Stimulated activated CD4-positive, alpha-beta T cell treated with anti-CD3 and anti-CD28 coated beads, Interleukin-12 subunit alpha, Interleukin-12 subunit beta, amount 100 ng/mL, for 4 hours (primary cell): Measurements from ENCODE around the gene KCNA5.

Source experiments
- DNase-seq: peaks from one replicate; pipeline ENCODE4 v3.0.0-alpha.2; 2020

KCNA5 gene

DNA sequence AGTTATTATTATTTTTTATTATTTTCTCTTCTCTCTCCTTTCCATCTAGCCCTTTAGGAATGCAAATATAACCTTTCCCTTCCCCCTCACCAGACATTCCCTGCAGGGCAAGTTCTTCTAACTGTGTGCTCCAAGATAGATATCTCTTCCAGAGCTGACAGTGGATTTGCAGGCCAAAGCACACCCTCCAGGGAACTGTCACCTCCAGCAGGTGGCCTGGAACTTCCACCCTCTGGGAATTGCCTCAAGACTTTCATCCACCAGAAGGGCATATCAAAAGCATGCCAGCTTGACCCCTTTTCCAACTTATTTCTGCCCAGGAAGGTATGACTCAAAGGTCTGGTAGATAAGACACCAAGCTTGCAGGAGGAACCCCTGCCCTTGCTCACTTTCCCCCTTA lies 13.6 kb upstream of the KCNA5 start:
- DNase-seq = no peak

DNA sequence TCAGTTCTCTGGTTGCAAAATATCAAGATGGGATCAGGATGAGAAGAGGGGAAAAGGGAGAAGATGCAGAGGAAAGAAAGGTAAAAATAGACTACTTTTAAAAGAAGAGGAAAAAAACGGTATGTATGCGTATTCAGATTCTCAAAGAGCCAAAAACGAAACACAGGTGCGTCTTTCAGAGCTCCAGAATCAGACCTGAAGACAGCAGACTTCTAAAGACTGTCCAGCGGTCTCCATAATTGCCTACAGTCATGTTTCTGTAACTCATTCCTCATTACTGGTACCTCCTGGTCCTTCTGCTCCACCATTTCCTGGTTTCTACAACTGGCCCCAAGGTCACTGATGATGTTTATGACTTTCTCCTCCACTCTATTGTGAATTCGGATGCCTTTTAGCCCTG lies 12.4 kb upstream of the KCNA5 start:
- DNase-seq = no peak

DNA sequence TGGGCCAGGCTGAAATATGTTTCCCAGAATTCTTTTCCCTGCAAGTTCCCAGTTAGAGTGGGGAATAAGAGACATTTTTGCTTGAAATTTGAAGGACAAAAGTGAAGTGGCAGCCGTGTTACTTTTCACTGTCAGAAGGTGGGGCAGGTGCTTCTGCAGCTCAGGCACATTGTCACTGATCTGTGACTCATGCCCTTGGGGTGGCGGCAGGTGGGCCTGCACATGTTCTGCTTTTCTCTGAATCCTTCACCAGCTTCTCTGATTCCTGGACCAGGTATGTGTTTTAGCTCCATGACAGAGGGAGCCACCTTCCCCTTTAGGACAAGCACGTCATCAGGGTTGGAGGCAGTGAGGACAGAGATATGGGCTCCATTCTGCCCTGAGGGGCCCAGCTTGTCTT lies 11.7 kb upstream of the KCNA5 start:
- no peak for DNase-seq

- DNase-seq = no peak
These were observed 10.9 kb upstream of the KCNA5 start for GRCh38 chr12:5032821-5033220.

GRCh38 chr12:5033883-5034282 lies 9.8 kb upstream of the KCNA5 start:
- no peak for DNase-seq

- no peak for DNase-seq
These were observed 9.1 kb upstream of the KCNA5 start for GRCh38 chr12:5034603-5035002.

DNA sequence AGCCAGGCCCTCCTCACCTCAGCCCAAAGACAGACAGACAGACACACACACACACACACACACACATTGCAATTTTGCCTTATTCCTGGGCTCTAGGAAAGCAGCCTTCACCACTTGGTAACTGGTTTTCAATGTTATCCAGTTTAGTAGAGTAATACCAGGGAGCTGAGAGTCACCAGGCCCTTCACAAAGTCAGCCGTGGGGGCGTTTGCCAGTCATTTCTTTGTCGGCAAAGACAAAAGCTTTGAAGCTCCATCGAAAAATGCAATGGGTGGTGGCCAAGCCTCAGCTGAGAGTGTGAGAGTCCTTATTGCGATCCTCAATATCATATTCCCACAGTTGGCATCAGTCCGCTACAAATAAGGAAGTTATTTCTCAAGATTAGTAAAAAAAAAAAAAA lies 8.1 kb upstream of the KCNA5 start:
- DNase-seq = no peak

GRCh38 chr12:5036031-5036430 lies 7.6 kb upstream of the KCNA5 start:
- no peak for DNase-seq

DNA sequence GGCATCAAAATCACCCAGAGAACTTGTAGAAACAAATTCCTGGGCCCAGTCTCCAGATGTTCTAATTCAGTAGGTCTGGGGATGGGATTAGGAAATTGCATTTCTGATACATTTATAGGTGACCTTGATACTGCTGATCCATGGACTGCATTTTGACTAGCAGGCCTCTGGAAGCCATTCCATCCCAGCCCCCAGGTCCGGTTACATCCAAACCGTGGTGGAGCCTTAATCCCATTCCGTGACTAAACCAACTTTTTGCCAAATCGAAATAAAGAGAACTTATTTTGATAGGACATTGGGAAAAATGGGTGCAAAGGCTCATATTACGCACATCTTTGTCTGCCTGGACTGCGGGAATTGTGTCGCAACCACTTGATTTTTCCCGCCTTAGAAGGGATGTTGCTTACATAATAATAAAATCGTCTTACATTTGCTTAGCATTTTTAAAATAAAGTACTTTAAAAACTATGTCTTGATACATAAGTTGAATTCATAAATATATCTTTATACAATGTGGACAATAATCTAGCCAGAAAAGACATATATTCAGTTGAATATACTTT lies 5.8 kb upstream of the KCNA5 start:
- DNase-seq = no peak

- DNase-seq = no peak
These were observed 4.8 kb upstream of the KCNA5 start for GRCh38 chr12:5038781-5039311.

DNA sequence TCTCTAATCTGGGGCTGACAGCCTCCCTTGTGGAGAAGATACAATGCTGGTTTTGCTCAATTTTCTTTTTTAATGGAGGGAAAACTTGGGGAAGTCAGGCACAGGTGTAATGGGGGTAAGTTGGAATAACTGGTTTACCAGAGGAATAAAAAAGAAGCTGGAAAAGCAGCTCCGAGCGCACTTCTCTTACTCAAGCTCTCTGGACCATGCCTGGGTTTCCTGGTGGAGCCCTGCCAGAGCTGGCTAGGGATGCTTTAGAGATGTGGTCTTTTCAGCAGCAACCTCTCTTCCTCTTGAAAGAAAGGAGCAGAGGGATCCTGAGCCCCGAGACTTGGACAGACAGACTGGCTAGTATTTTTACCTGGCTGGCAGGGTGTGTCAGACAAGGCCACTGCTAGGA lies 3.9 kb upstream of the KCNA5 start:
- DNase-seq = no peak

GRCh38 chr12:5040368-5040767 lies 3.3 kb upstream of the KCNA5 start:
- DNase-seq = no peak

GRCh38 chr12:5044420-5045295 lies 979 bp downstream of the KCNA5 start:
- no peak for DNase-seq

DNA sequence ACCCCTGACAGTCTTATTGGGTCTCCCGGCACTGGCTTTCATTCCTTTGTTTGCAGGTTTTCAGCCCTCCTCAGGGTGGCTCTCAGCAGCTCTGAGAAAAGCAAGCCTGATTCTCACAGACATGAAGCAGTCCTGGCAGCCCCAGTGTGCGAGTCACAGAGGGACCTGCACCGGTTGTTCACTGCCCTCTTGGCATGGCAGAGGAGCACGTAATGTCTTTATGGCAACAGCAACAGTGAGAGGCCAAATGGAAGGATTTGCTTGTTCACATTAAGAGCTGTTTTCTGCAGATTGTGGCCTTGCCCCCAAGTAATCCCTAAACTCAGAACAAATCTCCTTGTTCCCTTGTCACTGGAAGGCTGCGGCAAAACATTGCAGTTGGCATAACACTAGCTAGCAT lies 3.4 kb downstream of the KCNA5 start:
- no peak for DNase-seq

GRCh38 chr12:5047729-5048128 lies 4.0 kb downstream of the KCNA5 start:
- no peak for DNase-seq

DNA sequence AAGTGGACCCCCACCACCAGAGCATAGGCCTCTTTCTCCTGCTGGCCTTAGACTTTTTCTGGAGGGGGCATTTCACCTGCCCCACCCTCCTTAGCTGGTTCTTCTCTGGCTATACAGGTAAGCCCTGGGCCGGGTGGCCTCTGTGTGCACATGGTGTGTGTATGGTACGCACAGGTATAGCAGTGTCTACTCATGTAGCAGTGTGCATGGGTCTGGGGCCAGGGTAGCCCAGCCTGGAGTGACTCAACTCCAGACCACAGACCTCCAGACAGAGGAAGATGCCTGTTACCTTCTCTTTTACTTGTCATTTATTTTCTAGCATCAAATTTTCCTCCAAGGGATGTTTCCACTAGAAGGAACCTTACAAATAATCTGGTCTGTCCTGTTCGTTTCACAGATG lies 6.9 kb downstream of the KCNA5 start:
- no peak for DNase-seq

DNA sequence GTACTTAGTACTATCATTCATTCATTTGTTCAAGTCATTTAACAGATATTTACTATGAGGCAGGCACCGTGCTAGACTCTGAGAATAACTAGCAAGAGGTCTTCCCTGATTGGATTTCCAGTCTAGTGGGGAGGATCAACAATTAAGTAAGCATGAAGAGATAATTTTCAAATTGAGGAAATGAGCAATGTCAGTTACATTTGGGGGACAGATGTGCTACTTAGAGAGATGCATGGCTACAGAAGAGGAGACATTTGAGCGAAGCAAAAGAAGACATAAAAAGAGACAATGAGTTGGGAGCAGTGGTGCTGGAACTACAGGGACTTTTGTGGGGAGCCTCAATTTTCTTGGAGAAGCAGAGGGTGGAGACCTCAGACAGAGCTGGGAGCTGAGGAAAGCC lies 7.7 kb downstream of the KCNA5 start:
- DNase-seq = no peak

DNA sequence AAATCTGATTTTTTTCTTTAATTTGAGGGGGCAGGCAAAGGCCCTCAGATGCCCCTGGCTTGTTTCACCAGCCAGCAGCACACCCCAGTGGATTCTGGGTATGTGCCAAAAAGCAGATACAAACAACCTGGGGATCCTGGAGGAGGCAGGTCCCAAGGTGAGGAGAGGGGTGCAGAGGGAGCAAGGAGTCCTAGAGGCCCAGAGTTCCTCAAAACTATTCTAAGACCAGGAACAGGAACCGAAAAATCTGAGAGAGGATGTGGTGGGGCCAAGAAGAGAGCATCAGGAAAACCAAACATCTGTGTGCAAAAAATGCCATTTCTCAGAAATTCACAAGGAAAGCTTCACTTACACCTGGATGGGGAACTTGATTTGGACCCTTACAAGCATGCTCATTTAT lies 8.2 kb downstream of the KCNA5 start:
- DNase-seq = no peak

GRCh38 chr12:5052348-5052747 lies 8.7 kb downstream of the KCNA5 start:
- no peak for DNase-seq

GRCh38 chr12:5059358-5059757 lies 15.7 kb downstream of the KCNA5 start:
- DNase-seq = no peak

- no peak for DNase-seq
These were observed 17.3 kb downstream of the KCNA5 start for GRCh38 chr12:5060958-5061357.

GRCh38 chr12:5063149-5063548 lies 19.5 kb downstream of the KCNA5 start:
- no peak for DNase-seq

DNA sequence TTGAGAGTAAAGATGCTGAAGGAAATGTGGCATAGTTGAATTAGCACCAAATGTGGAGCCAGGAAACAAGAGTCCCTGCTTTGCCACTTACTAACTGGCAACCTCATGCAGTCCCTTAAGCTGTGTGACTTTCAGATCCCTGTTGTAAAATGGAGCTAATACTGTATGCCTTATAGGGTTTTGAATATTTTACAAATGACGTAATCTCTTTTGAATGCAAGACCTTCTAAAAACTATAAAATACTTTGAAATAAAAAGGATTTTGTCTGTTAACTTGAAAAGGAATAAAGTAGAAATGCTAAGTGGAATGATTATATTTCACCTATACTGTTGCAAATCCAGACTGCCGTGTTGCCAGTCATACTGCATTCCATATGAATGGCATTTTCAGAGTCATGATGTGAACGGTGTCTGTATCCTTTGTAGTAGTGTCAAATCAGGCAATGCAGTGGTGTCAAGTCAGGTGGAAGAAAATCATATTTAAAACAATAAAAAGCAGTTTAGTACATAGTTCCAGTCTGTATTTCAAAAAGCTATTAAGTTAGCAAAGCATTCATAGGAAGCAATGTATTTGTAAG lies 21.3 kb downstream of the KCNA5 start:
- DNase-seq = no peak

DNA sequence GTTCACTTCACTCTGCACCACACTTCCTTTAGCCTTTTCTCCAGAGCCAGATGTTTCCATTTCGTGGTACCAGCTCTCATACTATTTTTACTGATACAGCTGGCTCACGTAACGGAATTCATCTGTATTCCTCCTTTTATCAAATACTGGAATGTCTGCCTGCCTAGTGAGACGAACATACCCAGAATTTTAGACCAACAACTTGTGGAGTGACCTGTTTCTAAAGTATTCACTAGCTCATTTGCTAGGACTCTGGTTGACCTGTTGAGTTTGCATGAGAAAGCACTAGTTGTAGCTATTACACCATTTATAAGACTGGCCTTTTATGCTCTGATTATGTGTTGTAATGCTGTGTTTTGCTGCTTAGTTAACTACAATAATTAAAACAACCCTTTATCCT lies 22.6 kb downstream of the KCNA5 start:
- DNase-seq = no peak
